GM18867 (cell line): ENCODE results near the gene SH3GL2.

Source experiments
- ATAC-seq: cut with Tn5 transposase; IDR thresholded peaks from one replicate; pipeline ENCODE4 v1.9.1; 2021; ENCODE audit warnings: mild to moderate bottlenecking, moderate library complexity; ENCODE audit not compliant: unreplicated experiment

The SH3GL2 gene

DNA sequence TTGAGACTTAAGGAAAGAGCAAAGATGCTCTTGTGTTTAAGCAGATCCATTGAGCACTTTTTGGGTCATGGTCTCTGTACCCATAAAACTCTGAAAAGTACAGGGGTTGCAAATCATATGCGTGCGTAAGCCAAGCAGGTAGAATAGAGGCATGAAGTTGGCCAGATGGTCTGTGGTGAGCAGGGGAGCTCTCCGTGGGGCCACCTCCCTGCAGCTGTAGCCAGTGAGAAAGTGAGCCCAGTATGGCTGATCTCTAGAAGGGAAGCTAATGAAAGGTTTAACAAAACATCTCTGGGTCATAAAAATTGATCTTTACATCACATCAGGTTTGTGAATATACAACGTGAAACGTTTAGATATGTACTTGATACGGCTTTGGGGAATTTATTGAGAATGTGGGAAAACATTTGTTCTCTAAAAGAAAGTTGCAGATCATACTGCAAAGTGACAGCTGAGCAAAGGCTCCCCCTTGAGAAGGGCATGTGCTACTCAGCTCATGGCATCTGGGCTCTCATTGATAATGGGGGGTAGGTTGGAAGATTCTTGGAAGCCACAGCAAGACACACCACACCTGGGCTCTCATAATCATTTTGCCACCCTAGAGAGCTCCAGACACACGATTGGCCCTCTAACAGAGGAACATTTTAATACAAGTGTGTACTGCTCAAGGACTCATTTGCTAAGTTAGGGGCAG is 30.6 kb downstream of the SH3GL2 start:
- no peak for ATAC-seq

DNA sequence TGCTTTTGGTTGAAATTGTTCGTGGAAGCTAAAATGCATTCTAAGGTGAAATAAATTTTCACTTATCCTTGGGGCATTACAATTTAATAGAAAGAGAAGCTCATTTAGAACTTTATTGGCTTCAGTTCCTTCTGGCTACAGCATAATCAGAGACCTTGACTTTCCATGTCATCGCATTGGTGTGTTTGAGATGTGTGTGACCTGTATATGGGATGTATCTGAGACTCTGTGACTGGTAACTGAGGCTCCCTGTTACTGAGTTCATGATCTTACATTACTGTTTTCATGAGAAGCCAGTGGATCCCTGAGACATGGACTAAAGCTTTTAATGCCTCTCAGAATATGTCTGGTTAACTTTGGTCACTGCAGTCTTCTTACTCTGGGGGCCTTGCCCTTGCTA is 32.5 kb downstream of the SH3GL2 start:
- ATAC-seq, result no peak

DNA sequence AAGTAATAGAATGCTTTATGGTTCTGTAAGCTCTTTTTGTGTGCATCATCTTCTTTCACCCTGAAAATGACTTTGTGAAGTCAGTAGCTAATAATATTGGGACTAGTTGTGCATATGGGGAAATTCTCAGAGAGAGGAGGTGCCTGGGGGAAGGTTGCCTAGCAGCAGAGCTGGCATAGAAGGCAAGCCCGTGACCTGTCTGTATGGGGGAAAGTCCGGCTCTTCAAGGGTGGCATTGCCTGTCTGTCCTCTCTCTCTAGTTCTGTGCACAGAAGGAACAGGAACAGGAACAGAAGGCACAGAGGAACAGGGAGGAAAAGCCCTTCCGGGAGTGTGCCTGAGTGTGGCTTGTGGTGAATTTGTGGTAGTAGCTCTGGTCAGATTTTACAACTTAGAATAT is 33.1 kb downstream of the SH3GL2 start:
- ATAC-seq, result no peak

DNA sequence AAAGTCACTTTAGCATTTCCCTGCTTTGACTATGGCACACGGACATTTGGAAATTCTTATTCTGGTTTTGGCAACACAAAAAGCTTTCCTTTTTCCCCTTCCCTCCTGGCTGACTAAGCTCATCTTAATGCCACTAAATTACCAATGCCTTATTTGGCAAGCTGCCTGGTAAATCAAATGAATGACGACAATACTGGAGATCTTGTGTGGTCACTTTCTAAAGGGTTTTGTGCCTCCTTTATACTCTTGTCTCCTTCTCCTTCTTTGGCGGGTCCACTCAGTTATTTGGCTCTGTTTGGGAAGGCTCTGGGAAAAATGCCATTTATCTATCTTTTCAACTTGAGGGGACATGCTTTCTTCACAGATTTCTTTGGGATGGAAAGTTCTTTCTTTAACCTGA is 34.9 kb downstream of the SH3GL2 start:
- ATAC-seq, result no peak

DNA sequence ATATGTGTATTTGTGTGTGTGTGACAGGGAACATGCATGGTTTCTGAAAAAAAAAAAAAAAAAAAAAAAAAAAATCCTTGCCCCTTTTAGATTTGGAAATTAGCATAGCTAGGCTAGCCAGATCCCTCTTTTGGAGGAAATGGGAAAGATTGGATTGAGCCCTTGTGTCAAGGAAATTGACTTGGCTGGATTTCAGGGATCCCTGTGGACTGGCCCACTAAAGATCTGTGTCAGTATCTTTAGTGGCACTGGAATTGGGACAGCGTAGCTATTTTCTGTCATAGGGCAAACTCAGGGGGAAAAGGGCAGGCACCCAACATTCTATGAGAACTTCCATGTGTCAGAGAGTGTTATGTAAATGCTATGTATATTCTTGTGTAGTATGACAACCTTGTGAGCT is 35.4 kb downstream of the SH3GL2 start:
- ATAC-seq, result no peak

GRCh38 chr9:17614903-17615302 is 36.0 kb downstream of the SH3GL2 start:
- no peak for ATAC-seq

GRCh38 chr9:17622141-17622540 is 43.3 kb downstream of the SH3GL2 start:
- no peak for ATAC-seq

- ATAC-seq, result no peak
Observed at GRCh38 chr9:17622749-17623148, 43.9 kb downstream of the SH3GL2 start.

DNA sequence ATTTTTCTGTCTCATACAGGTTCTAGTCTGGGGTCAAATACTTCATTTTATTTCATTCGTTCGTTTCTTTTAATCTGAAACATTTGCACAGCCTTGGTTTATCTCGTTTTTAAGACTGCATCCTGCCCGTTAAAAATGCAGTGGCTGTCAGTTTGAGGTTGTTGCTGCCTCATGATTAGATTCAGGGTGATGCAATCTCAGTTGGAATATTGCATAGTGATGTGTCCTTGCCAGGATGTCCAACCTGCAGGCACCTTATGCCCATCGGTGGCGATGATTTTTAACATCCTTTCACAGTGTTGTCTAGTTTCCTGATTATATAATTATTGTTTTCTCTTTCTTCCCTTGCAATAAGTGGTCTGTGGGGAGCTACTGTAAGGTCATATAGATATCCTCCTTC is 45.1 kb downstream of the SH3GL2 start:
- no peak for ATAC-seq

- ATAC-seq, result no peak
Observed at GRCh38 chr9:17624571-17624970, 45.7 kb downstream of the SH3GL2 start.

- no peak for ATAC-seq
Observed at GRCh38 chr9:17625644-17626388, 47.0 kb downstream of the SH3GL2 start.

- ATAC-seq, result no peak
Observed at GRCh38 chr9:17627641-17628040, 48.8 kb downstream of the SH3GL2 start.

DNA sequence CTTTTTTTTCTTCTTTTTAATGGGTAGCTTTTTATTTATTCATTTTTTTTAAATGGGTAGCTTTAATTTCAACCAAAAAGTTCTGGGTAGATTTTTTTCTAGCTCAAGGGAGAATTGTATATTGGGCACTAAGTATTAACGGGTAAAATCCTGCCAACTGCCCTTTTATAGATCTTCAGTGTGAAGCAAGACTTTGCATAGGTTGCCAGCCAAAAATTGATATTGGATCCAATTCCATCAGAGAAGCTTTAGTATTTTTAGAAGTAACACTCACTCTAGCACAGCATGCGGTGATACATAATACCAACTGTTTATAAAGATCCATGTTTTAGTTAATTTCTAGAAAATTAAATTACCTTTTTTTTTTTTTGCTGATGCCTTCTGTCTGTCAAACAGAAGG is 49.8 kb downstream of the SH3GL2 start:
- no peak for ATAC-seq

GRCh38 chr9:17630531-17630949 is 51.7 kb downstream of the SH3GL2 start:
- ATAC-seq, result no peak

DNA sequence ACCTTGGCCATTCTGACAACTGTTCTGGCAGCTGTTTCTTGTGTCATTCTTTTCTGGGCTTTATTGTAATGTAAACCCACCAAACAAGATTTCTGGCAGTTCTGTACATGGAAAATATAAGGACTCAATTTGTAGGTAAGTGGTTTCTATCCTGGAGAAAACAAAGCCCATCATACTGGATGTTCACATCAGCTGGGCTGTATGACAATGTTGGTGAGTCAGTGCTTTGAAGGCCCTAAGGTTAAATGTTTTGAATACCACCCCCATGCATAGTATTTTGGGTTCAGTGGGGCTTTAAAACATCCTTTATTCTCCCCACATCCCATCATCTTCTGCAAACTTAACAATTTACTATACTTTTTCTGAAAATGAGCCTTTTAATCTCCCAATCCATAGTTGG is 52.5 kb downstream of the SH3GL2 start:
- ATAC-seq, result no peak

- no peak for ATAC-seq
Observed at GRCh38 chr9:17632994-17633393, 54.1 kb downstream of the SH3GL2 start.

- no peak for ATAC-seq
Observed at GRCh38 chr9:17635115-17635890, 56.4 kb downstream of the SH3GL2 start.

- ATAC-seq, result no peak
Observed at GRCh38 chr9:17636349-17636748, 57.5 kb downstream of the SH3GL2 start.

DNA sequence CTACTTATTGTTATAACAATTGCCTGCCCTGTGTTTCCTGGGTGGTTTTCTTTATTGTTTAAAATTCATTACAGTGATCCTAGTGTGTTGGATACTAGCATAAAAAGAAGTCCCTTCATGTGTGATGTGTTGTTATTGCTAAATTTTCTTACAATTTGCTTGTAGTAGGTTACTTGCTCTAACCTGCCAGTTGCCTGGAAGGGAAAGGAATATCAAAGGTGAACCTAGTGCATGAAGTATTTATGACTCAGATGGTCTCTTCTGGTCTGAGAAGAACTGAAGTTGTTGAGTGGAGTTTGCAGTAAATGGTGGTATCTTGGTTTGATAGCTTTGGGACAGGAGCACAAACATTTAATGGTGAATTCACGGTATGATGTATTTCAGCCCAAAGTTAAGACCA is 58.0 kb downstream of the SH3GL2 start:
- ATAC-seq, result no peak

- no peak for ATAC-seq
Observed at GRCh38 chr9:17637229-17637628, 58.4 kb downstream of the SH3GL2 start.

DNA sequence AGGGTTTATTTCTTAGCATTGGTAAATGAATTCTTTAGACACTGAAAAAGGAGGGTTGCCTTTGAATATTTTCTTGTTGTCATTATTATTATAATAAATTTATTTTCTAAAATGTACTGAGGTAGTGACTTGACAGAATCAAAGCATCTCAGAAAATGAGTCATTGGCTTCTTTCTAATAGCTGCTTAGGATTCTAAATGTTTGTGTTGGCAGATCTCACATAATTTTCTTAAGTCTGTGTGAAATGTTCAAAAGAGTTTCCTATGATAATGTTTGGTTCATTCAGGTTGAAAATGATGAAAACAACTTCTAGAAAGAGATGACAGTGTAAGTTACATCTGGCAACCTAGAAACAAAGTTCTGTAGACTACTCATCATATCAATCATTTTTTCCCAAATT is 69.7 kb downstream of the SH3GL2 start:
- no peak for ATAC-seq

DNA sequence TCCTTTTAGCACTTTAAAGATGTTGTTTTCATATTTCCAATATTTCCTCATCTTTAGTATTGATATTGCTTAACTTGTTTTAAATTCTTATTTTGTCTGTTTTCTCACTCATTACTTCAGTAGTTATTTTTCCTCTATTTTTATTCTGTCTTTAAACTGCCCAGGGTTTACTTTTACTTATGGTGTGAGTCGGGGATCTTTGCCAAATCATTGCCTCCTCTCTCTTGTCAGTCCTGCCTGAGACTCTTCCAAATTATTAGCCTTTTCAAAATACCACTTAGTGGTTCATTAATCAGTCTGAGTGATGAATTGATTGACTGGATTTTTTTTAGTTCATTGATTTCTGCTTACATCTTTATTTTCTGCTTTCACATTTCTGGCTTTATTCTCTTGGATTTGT is 72.9 kb downstream of the SH3GL2 start:
- ATAC-seq, result no peak
